Large intestine (tissue), 3 donors: ENCODE data around the gene ZNF785. TPM values are rescaled to one million over a fixed set of nuclear protein-coding genes. Genes with fewer than 3 reads are reported as not detected.
"Not testable (repeated sequence)": the region's sequence is repeated elsewhere in the genome, so short reads cannot be mapped to it uniquely, and the experiment has no call there.

ENCODE experiments used
- DNase-seq, 2 donors: peaks; one replicate each; pipeline versions ENCODE4 v3.0.0 to v3.0.0-alpha.2; 2013
- H3K27ac ChIP-seq: one replicate; pipeline ENCODE4 v1.5.1; 2013; ENCODE audit warnings: low read length
- H3K27me3 ChIP-seq: 2 replicates; pipeline ENCODE4 v1.6.1; 2013; ENCODE audit warnings: low read length; ENCODE audit not compliant: control insufficient read depth, insufficient read depth
- H3K36me3 ChIP-seq: 2 replicates; pipeline ENCODE4 v1.6.1; 2013; ENCODE audit warnings: low read length; ENCODE audit not compliant: control insufficient read depth, insufficient read depth
- H3K4me1 ChIP-seq: one replicate; pipeline ENCODE4 v1.6.1; 2013; ENCODE audit warnings: low read length; ENCODE audit not compliant: control insufficient read depth, insufficient read depth
- H3K4me3 ChIP-seq: one replicate; pipeline ENCODE4 v1.5.1; 2013; ENCODE audit warnings: low read length
- H3K9me3 ChIP-seq: one replicate; pipeline ENCODE4 v1.6.1; 2013; ENCODE audit warnings: mild to moderate bottlenecking, low read depth, low read length, moderate library complexity; ENCODE audit not compliant: control insufficient read depth
- WGBS: methylation state at CpG from one replicate; pipeline ENCODE4 v1.1.5; 2013; ENCODE audit warnings: low lambda C conversion rate; ENCODE audit not compliant: insufficient coverage; 5-methylcytosine and 5-hydroxymethylcytosine counted together
- polyA plus RNA-seq: library from polyadenylated mRNA; unstranded; fragments of 120-200 nt; gene quantifications from one replicate; pipeline ENCODE4 v1.2.1, GENCODE V29; 2013

ZNF785 gene
- polyA plus RNA-seq, 1 donor: 22.7 TPM

DNA sequence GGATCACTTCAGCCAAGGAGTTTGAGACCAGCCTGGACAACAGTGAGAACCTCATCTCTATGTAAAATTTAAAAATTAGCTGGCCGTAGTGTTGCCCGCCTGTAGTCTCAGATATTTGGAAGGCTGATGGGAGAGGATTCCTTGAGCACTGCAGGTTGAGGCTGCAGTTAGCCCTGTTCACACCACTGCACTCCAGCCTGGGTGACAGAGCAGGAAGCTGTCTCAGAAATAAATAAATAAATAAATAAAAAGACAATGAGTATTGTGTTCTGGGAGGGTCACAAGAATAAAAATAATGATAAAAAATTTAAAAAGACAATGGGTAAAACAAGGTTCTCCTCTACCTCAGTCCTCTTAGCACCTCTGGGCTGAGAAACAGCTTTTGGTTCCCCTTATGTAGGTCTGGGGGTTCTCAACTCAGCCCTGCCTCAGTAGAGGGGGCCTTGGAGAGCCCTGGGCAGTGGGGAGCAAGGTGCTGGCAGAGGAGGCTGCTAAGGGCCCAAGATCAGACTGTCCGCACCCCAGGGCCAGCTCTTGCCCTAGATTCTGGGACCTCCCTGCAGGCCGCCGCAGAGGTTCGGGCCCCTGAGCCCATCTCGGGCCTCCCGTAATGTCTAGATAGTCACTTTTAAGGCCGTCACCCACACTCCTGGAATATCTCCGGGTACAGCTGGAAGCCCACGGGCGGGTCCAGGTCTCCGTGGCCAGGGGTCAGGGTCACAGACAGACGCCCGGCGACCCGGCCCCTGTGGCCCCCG, 30.8 kb downstream of the ZNF785 start:
- peaks cover 10% of the 10 kb centered on the region for H3K9me3 ChIP-seq
- H3K4me1 ChIP-seq: peaks cover 43% of the 10 kb centered on the region
- no peaks in the 10 kb centered on the region for H3K27me3 ChIP-seq
- H3K36me3 ChIP-seq: peaks cover 37% of the 10 kb centered on the region
- no peak overlapping the region for H3K27ac ChIP-seq
- no CpG with 5 or more reads among the region's 18 CpGs for WGBS
- DNase-seq: no peak
- H3K4me3 ChIP-seq: no peak overlapping the region

GRCh38 chr16:30553393-30553899, 32.1 kb downstream of the ZNF785 start:
- peak overlapping the region; percentile 2 for H3K27ac ChIP-seq
- H3K4me1 ChIP-seq: peaks cover 47% of the 10 kb centered on the region
- no CpG with 5 or more reads among the region's 2 CpGs for WGBS
- H3K9me3 ChIP-seq: peaks cover 10% of the 10 kb centered on the region
- no peaks in the 10 kb centered on the region for H3K27me3 ChIP-seq
- DNase-seq: no peak
- H3K4me3 ChIP-seq: no peak overlapping the region
- peaks cover 37% of the 10 kb centered on the region for H3K36me3 ChIP-seq

DNA sequence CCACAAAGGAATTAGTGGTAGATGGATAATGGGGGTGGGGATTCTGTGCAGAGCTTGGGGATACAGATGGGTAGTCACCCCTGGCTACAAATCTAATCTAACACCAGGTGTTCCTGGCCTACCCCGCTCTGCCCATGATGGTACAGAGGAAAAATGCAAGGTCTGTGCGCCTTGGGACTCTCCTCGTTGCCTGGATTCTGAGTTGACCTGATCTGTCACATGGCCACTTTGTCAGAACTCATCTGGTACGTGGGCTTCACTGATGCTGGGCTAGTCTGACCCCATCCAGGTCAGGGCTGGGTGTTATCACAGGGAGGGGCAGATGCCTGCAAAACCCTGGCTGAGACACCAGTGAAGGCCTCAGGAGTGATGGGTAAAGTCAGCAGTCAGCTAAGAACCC, 32.5 kb downstream of the ZNF785 start:
- Histone ChIP-seq H3K9me3 (peaks cover 9% of the 10 kb centered on the region), H3K4me3 (no peak overlapping the region), H3K36me3 (peaks cover 37% of the 10 kb centered on the region), H3K27ac (peak overlapping the region; percentile 2), H3K27me3 (no peaks in the 10 kb centered on the region), H3K4me1 (peaks cover 52% of the 10 kb centered on the region)
- no CpG with 5 or more reads among the region's 4 CpGs for WGBS
- no peak for DNase-seq

DNA sequence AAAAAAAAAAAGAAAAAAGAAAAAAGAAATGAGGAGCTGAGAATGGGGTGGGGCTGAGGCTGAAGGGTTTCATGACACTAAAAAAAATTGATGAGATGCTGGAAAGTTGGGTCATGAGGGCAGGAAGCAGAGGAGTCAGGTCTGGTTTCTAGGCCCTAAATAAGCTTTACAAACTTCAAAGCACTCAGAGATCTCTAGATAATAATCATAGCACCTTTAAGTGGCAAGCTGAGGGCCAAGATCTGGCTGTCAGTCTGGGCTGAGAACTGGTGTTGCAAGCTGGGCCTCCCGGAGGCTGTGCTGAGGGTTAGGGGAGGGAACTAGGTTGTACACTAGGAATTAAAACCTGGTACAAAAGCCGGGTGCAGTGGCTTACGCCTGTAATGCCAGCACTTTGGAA, 33.7 kb downstream of the ZNF785 start:
- H3K4me3 ChIP-seq: no peak overlapping the region
- peaks cover 37% of the 10 kb centered on the region for H3K36me3 ChIP-seq
- H3K27me3 ChIP-seq: no peaks in the 10 kb centered on the region
- DNase-seq: peak in 1 of 2 donors; percentile 43
- H3K27ac ChIP-seq: peak overlapping the region; percentile 39
- H3K4me1 ChIP-seq: peaks cover 55% of the 10 kb centered on the region
- 69% methylated on average over 2 of the region's 3 CpGs for WGBS
- H3K9me3 ChIP-seq: peaks cover 11% of the 10 kb centered on the region

DNA sequence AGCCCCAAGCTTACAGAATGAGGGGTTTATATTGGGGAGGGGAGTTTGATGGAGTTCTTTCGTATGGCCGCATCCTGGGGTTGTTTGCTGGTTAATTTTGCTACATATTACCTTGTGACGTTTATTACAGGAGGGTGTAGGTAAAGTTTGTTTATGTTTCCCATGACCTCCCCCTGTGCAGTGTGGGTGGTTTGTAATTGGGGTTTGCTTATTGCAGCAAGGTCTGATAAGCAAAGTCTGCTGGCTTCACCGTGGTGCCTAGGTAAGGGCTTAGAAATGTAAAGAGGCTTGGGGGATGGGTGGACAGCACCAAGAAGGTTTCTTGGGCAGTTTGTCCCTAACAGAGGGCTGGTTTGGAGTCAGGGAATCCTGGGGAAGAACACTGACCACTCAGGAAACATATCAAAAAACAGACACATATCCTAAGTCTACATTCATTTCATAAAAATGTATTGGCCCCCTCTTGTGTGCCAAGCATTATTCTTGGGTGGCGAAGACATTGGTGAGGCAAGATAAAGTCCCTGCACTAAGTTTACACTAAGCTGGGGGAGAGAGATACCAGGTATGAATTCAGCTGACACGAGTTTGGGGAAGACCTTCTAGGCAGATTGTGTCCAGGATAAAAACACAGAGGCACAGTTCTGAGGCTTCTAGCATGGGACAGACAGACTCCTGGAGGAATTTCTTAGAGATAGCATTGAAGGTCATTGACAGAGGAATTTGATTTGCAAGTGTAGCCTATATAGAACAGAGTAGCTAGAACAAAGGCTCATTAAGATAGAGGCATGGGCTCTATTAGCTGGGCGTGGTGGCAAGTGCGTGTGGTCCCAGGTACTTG, 36.9 kb downstream of the ZNF785 start:
- DNase-seq: peak in 1 of 2 donors; percentile 66
- Histone ChIP-seq H3K27me3 (no peaks in the 10 kb centered on the region), H3K9me3 (peaks cover 5% of the 10 kb centered on the region), H3K4me3 (no peak overlapping the region), H3K4me1 (peaks cover 48% of the 10 kb centered on the region), H3K36me3 (peaks cover 8% of the 10 kb centered on the region), H3K27ac (peak overlapping the region; percentile 87)
- WGBS: no CpG with 5 or more reads among the region's 8 CpGs

GRCh38 chr16:30546115-30546514, 39.4 kb downstream of the ZNF785 start:
- Histone ChIP-seq H3K36me3 (no peaks in the 10 kb centered on the region), H3K27ac (no peak overlapping the region), H3K9me3 (peaks cover 5% of the 10 kb centered on the region), H3K4me1 (peaks cover 53% of the 10 kb centered on the region), H3K4me3 (no peak overlapping the region), H3K27me3 (no peaks in the 10 kb centered on the region)
- WGBS: 87% methylated on average over 8 of the region's 8 CpGs
- no peak for DNase-seq

DNA sequence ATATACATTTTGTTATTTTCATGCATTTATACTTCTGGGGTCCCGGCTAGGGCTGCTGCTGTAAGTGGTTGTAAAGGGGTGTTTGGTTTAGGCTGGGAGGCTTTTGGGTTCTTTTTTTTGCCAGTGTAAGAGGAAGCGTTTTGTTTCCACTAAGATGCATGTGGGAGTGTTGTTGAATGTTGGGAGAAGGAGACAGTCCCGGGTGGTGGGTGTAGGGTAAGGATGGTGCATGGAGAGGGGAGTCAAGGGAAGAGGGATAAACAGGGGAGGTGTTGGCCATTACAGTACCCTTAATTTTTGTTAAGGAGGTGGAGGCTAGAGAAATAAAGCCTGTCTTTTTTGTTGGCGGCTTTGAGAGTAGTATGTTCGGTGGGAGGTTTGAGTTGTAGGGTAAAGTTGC, 42.4 kb downstream of the ZNF785 start:
- peaks cover 5% of the 10 kb centered on the region for H3K9me3 ChIP-seq
- peak overlapping the region; percentile 86 for H3K27ac ChIP-seq
- no peak for DNase-seq
- no peaks in the 10 kb centered on the region for H3K36me3 ChIP-seq
- H3K4me1 ChIP-seq: peaks cover 62% of the 10 kb centered on the region
- peak overlapping the region; percentile 23 for H3K4me3 ChIP-seq
- WGBS: 80% methylated on average over 1 of the region's 5 CpGs
- H3K27me3 ChIP-seq: no peaks in the 10 kb centered on the region

- no peaks in the 10 kb centered on the region for H3K9me3 ChIP-seq
- peak overlapping the region; percentile 28 for H3K4me3 ChIP-seq
- no CpG with 5 or more reads among the region's 10 CpGs for whole genome bisulfite sequencing
- peak overlapping the region; percentile 86 for H3K27ac ChIP-seq
- no peaks in the 10 kb centered on the region for H3K27me3 ChIP-seq
- H3K4me1 ChIP-seq: peaks cover 57% of the 10 kb centered on the region
- H3K36me3 ChIP-seq: no peaks in the 10 kb centered on the region
- peak; percentile 80 to 91 for DNase-seq
Observed at GRCh38 chr16:30541502-30542329, 43.8 kb downstream of the ZNF785 start.

DNA sequence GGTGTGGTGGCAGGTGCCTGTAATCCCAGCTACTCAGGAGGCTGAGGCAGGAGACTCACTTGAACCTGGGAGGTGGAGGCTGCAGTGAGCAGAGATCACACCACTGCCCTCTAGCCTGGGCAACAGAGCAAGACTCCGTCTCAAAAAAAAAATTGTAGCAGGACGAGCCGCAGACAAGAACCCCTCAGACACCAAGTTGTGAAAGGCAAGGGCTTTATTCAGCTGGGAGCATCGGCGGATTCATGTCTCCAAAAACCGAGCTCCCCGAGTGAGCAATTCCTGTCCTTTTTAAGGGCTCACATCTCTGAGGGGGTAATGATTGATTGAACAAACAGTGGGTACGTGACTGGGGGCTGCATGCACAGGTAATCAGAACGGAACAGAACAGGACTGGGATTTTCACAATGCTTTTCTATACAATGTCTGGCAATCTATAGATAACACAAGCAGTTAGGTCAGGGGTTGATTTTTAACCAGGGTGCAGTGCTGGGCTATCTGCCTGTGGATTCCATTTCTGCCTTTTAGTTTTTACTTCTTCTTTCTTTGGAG, 44.5 kb downstream of the ZNF785 start:
- peak overlapping the region; percentile 86 for H3K27ac ChIP-seq
- H3K27me3 ChIP-seq, H3K4me3 ChIP-seq, H3K36me3 ChIP-seq, H3K9me3 ChIP-seq: not testable (repeated sequence)
- H3K4me1 ChIP-seq: peaks cover 57% of the 10 kb centered on the region
- WGBS: no CpG with 5 or more reads among the region's 9 CpGs
- peak; percentile 60 to 80 for DNase-seq
